DMS79 treated with DMSO at 0.1 percent for 48 hours (cell line): Measurements from ENCODE around the gene CD9.

Experiments used
- DNase-seq: peaks from one replicate; lab custom pipeline; 2025; lab: John Stamatoyannopoulos, UW

CD9 gene

DNA sequence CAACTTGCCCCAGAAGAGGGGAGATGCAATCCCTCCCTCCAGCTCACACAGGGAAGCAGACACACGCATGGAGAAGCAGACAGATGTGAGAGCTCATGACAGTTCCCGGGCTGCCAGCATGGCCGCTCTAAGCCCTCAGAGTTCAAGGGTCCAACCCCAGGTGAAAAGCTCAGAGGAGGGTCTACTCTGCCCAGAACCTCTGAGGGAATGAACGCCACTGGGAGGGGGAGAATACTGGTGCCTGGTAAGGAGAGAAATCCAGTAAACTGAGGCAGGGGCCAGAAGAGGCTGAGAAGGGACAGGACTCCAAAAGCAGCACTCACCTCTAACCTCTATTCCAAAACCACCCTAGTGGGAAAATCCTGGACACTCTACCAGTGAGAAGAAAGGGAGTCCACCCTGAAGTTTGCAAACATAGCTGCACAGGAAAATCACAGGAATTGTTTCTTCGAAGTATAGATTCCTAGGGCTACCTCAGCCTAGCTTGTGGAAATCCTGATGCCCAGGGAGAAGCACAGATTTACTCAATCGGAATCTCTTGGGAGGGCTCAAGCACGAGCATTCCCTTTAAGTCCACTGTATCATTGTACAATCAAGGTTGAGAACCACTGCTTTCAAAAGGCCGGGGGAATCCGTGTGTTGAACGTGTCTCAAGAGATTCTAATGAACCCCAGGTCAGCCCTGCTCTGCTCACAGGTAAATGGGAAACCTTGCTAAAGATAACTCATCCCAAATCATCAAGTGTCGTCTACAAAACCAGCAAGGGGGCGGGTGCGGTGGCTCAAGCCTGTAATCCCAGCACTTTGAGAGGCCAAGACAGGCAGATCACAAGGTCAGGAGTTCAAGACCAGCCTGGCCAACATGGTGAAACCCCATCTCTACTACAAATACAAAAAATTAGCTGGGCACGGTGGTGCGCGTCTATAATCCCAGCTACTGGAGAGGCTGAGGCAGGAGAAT lies 76.0 kb downstream of the CD9 start:
- no peak for DNase-seq

DNA sequence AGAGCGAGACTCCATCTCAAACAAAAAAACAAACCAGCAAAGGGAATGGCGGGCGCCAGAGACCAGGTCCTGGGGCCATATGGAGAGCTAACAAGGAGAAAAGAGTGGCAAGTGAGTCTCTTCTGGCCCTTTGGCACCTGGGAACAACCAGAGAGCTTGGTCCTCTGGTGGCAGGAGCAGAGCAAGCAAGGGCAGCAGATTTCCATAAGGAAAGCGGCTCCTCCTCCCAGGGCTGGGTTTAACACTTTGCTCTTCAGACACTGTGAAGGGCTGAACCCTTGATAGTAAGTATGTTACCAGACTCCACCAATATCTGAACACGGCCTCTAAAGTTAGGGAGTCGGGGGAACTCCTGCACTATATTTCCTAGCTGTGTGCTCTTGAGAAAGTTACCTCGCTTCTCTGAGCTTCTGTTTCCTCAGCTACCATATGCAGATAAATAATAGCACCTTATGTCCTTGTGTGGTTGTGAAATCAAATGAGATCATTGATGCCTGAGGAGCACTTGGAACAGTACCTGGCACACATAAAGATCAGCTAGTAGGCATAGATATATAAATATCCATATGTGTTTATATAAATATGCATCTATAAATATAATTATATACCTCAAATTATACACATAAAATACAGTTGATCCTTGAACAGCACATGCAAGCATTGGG lies 76.9 kb downstream of the CD9 start:
- DNase-seq = no peak

DNA sequence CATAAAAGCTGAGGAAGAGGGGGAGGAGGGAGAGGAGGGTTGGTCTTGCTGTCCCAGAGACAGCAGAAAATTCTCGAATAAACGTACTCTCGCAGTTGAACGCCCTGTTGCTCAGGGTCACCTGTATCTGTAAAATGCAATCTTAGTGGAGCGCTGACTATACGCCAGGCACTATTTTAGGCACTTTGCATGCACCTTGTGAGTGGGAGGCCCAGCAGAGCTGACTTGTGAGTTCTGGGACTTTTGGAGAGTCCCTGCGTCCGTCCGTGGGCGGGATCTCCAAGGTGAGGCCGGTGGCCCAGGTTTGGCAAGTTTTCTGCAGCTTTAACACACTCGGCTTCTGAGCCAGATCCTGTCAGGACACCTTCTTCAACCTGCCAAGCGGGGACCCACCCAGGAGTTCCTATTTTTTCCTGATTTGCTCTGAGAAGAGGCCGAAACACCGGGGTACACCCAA lies 77.8 kb downstream of the CD9 start:
- DNase-seq = peak; percentile 28

DNA sequence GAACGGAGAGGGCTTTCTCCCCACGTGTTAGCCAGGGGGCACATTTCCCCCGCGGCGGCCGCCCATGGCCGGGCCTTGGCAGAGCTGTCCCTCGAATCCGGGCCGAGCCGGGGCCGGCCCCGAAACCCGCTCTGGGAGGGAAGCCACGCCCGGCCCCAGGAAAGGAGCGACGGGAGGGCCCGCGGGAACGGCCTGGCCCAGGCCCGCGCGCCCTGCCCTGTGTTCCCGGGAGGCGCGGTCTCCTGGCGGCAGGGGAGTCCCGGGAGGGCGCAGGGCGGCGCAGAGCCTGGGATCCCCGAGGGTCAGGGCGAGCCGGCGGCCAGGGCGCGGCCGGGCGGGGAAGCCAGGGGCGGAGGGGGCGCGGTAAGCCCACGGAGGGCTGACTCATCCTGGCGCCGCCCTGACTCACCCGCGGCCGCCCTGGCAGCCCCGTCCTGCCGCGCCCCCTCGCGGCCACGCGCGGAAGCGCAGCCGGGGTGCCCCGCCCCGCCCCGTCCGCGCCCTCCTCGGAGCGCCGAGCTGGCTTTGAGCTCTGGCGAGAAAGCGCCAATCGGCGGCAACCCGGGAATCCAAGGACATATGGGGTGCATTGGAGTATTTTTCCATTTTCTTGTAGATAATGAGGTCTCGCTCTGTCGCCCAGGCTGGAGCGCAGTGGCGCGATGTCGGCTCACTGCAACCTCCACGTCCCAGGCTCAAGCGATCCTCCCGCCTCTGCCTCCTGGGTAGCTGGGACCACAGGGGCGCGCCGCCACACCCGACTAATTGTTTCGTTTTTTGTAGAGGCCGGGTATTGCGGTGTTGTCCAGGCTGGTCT lies 78.4 kb downstream of the CD9 start:
- DNase-seq = peak; percentile 68

DNA sequence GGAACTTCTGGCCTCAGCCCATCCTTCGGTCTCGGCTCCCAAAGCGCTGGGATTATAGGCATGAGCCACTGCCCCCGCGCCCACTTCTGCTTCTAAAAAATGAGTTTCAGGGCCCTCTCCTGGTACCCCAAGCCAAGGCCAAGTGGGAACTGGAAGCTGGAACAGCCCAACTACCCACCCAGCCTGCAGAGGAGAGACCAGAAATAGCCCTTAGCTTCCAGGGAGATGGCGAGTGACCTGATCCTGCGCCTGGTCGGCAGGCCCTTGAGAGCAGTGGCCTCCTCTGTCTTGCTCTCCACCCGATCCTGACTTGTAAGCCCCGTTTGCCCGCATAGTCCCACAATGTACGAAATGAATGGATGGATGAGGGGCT lies 79.0 kb downstream of the CD9 start:
- DNase-seq = no peak

DNA sequence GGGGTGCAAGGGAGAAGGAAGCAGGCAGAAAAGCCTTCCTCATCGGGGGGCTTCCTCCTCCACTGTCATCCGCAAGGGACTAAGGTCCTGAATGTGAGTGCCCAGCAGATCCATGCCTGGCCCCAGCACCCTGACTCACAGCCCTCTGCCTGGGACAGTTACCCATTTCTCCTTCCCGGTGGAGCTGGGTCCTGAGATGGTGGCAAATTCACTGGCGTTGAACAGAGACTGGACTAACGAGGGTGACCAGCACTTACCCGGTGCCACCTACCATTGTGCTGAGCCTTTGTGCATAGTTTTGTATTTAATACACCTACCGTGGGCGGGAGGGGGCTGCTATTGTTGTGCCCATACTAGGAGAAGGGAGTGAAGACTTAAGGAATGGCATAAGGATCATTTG lies 79.4 kb downstream of the CD9 start:
- no peak for DNase-seq

DNA sequence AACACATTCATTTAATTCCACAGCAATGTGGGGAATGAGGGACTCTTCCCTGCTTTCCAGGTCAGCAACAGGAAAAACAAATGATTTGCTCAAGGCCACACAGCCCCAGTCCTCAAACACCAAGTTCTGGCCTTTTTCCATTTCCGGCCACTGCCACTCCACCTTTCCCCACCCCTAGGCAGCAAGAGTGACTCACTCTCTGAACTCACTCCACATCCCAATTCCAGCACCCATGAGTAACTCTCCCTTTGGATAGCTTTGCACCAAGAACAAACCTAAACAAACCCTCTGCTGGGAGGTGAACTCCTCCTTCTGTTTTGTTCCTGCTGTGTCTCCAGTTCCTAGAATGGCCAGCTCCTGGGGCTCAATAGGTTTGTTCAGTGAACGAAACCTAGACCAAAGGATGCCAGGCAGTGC lies 79.9 kb downstream of the CD9 start:
- DNase-seq = no peak

DNA sequence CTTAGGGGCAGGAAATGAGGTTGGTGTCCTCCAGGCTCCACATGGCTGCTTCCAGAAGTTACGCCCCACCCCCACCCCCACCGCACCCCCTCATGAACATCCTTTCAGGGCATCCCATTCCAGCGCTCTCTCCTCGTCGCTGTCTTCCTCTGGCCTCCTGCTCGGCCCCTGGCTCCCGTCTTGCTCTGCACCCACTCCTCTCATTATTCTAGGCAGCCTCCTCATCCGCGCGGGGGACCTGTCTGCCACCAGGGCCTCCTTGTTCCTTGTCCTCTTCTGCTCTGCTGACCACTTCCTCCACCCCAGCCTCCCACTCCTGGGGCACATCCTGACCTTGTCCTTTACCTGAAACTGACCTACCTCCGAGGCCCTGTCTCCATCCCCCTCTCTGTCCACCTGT lies 80.5 kb downstream of the CD9 start:
- DNase-seq = no peak

DNA sequence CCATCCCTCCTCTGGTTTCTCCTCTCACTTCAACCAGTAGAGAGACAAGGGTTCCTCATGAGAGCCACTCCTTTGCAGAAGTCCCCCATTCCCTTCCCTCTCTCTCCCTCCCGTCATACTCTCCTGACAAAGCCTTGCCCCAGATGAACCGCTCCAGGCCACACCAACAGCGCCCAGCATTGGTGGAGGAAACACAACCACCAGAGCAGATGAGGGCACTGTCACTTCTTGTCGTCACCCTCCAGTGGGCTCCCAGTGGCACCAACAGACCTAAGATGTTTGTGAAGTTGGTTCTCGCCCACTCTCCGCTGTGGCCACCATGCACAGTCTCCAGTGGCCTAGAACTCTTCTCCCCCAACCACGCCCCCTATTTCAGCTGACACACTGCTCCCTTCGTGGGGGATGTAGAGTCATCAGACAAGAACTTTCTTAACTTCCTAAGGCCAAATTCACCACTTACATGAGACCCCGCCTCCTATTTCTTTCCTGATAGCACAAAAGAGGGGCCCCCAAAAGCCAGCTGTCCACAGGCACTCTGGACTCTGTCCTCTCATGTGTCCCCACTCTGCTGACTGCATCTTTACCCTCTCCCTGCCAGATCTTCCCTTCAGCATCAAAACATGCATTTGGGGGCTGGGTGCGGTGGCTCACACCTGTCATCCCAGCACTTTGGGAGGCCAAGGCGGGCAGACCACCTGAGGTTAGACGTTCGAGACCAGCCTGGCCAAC lies 81.0 kb downstream of the CD9 start:
- no peak for DNase-seq

DNA sequence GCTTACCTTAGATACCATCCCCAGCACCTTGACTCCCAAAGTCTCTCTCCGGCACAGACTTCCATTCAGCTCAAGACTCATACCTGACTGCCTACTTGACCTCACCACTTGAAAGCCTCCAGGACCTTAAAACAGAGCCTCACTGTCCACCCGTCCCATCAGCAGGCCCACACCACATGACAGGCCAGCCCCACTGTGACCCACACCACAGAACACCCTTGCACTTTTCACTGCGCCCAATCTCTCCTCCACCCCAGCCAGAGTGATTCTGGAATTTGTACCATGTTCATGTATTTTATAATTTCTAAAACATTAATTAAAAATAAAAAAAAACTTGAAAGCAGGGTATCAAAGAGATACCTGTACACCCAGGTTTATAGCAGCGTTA lies 82.2 kb downstream of the CD9 start:
- no peak for DNase-seq

DNA sequence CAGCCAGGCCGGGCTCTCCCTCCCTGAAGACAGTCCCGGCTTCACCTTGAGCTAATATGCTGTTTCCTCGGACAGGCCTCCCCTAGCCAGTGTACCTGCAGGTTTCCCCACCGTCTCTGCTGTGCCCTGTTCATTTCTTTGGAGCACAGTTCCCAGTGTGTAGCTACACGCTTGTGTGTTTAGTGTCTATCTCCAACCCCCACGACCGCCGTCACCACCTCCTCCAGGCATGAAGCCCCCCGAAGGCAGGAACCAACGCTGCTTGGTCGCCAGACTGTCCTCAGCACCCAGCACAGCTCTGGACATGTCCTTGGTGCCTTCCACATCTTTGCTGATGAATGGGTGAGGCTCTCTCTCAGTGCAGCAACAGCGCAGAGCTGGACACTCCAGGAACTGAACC lies 84.1 kb downstream of the CD9 start:
- DNase-seq = no peak

DNA sequence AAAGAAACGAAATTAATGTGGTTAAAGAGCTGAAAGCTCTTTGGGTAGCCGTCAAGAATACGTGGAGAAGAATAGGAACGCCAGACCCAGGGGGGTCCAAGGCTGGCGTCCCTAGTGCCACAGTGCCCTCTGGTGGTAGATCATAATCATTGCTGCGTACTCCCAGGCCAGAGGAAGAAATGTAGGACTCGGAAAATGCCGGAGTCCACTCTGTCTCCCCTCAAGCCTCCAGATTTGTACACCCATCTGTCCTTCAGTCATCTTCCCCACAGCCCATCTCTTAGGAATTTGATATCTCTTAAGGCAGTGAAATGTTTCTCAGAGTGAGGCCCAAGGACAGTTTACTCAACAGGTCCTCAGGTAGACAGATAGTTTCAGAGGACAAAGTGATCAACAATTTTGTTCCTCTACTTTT lies 84.9 kb downstream of the CD9 start:
- peak; percentile 83 for DNase-seq

DNA sequence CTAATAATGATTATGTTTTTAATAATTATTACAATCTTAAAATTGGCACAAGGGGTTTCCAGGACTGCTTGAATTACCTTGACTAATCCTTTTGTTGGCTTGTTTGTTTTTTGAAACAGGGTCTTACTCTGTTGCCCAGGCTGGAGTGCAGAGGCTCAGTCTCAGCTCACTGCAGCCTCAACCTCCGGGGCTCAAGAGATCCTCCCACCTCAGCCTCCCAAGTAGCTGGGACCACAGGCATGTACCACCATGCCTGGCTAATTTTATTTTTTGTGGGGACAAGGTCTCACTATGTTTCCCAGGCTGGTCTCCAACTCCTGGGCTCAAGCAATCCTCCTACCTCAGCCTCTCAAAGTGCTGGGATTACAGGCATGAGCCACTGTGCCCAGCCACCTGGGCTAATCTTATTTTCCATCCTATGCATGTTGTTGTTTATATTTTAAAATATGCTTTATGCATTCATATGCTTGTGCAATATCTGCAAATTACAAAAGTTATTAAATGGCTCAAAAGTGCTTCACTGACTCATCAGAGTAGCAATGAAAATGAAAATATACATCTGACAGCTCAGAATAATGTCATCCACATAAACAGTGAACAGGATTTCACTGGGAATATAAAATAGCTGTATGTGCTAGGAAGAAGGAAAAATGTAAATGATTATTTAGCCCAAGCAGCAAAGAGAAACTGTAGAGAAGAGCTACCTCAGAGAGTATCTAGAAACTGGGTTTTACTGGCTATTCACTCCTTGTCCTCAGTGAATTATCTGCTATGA lies 85.5 kb downstream of the CD9 start:
- DNase-seq = no peak
